ENCODE measurements around the gene ABTB2.

Gene ABTB2

DNA sequence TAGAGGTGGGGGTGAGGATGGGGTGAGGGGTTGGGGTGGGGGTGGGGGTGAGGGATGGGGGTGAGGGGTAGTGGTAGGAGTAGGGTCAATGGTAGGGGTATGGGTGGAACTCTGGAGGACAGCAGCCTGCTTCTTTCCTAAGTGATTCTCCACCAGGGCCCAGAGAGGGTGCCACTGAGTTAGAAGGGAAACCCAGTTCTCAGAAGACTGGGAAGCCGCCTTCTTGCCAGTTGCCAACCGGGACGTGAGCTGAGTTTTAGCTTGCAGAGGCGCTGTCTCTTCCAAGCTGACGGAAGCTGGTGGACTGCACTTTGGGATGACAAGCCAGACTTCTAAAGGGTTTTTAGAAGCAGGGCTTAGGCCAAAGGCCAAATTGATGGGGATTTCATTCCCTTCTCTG is 148.0 kb downstream of the ABTB2 start:
- DNase-seq (ENCODE audit: low read depth), result no peak

DNA sequence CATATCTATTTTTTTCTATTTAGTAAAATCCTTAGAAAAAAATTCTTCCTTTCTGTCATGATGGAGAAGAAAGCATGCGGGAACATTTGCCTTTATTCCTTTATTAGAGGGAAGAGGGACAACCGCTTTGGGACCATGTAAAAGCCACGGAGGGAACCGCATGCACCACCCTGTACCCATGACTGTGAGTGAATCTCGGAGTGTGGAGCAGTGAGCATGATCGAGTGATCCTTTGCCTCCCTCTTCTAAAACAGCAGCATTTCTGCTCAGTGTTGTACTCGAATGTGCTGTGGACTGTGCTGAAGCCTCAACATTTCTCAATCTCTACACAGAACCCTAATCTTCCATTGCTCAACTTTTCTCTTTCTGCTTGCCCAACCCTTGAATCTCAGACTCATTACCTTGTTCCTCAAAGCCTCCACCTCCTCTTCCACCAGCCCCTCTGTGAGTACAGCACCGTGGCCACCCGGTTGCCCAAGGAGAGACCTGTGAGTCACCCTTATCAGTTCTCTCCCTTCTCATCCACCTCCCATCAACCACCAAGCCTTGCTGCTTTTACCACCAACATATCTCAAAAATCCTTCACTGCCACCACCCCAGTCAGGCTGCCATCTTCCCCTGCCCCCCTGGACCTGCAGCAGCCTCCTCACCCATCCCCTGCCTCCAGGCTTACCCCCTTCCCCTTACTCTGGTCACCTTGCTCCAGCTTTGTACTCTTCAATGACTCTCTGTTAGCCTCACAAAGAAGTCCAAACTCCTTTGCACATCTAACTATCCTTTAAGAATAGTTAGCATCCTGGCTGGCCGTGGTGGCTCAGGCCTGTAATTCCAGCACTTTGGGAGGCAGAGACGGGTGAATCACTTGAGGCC is 149.3 kb downstream of the ABTB2 start:
- no peak for DNase-seq (ENCODE audit: low read depth)

DNA sequence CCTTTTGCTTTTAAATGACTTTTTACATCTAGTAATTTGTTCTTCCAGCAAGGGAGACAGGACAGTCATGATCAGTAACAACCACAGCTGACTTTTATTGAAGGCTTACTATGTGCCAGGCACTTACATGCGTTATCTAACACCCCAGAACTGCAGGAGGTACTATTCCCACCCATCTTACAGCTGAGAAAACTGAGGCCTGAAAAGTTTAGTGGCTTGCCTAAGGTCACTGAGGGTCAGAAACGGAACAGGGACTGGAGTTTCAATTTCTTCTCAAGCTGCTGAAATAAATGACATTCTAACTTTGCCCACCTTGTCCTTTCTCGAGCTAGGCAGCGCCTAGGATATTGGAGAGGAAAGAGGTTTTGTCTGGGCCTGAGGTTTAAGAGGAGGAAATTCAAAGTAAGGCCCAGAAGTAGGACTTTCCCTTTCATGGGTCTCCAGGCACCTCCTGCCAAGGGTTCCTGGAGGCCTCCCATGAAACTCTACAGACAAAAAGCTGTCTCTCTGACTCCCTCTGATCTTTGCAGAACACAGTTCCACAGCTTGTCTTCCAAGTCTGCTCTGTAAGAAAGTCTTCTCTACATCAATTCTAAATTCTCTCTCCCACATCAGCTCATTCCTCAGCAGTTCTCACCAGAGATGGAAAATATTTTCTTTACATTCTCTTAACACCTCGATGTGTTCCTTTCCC is 150.2 kb downstream of the ABTB2 start:
- DNase-seq (ENCODE audit: low read depth), result no peak

DNA sequence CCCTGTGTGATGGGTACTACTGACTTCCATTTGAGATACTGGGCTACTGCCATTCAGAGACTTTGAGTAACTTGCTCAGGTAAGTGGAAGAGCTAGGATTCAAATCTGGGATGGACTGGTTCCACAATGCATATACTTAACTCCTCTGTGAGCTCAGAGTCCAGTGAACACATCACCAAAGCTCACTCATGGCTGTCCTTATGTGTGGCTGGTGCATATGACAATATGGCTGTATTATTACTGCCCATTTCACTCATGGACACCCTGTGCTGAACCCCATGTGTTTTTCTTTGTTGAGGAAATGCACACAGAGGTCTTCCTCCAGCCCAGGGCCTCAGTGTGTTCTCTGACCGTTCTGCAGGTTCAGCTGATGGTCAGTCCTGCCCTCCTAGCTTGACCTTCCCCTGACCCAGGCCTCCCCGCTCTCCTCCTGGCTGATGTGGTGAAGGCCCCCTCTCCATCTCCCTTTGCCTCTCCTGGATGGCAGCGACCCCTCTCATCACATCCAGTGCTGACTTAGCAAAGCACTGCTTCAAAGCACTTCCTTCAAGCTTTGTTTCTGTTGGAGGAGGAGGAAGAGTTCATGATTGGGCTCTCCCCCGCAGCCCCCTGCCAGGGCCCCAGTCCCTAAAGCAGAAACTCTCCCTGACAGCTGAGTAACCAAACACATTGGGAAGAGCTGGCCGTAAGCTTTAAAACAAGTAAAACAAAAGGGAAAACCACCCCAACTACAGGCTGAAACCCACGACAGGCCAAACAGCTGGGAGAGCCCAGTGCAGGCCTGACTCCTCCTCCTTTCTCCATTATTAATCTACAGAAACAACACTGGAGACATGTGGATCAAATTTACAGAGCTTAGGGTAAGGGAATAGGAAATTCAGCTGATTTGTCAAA is 151.2 kb downstream of the ABTB2 start:
- no peak for DNase-seq (ENCODE audit: low read depth)

- DNase-seq (ENCODE audit: low read depth), result no peak
Observed at GRCh38 chr11:34205326-34206035, 152.3 kb downstream of the ABTB2 start.

DNA sequence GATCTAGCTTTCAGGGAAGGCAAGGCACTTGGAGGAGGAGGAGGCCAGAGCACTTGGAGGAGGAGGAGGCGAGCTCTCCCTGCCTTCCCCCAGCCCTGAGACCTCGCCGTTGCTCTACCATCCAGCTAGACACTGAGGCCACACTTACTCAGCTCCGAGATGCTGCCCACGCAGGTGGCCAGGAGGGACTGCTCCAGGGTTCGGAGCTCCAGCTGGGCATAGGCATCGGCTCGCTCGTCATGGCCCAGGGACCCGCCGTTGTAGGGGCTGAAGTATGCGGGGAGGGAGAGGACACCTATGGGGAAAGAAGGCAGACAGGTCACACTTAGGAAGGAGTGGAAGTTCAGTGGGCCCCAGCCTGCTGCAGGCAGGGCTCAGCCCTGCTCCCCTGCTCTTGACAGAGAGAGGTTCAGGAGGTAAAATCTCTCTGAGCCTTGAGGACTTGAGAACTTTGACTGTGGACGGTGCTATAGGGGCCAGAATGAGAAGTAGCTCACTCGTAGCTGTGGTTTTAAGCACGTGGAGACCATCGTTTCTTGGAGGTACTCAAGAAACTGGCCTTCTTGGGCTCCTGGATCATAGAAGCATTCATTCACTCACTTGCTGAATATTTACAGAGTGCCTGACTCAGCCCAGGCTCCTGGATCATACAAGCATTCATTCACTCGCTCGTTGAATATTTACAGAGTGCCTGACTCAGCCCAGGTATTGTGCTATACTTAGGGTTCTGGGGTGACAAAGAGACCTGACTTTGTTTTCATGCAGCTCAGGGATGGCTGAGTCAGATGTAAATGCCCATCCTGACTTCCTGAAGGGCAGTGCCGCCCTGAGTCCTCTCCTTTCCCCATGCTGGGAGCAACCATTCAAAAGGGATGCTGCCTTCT is 153.2 kb downstream of the ABTB2 start:
- DNase-seq (ENCODE audit: low read depth), result no peak

- DNase-seq (ENCODE audit: low read depth), result no peak
Observed at GRCh38 chr11:34203377-34203871, 154.4 kb downstream of the ABTB2 start.

DNA sequence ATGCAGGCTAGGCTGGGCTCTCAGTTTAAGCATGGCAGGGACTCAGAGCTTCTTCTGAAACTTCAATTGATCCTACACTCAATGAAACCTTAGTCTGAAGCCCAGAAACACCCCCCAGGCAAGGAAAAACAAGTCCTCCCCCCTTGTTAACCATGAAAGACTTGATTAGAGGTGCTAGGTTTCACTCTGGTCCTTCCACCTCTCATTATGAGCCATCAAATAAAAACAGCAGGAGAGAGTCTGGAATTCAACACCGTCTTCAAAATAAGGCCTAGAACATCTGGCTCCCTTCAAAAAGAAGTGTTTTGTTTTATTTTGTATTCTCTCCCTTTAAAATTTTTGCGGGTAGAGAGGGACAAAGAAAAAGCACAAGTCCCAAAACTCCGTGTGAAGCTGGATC is 156.7 kb downstream of the ABTB2 start:
- DNase-seq (ENCODE audit: low read depth), result no peak

DNA sequence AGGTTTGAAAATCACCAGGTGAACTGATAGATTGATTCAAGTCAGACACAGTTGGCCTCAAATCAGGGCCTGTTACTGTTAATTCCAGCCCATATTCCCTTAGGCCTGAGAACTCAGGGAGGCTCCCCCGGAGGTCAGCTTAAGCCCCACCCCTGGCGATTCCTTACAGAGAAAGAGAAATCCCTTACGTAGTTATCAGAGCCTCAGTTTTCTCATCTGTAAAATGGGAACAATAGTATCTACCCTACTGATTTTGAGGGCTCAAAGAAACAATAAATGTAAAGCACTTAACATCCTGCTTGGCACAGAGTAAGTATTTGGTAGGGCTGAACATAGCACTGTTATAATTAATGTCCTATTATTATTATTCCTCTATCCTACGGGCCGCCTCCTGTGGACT is 158.3 kb downstream of the ABTB2 start:
- DNase-seq (ENCODE audit: low read depth), result no peak

DNA sequence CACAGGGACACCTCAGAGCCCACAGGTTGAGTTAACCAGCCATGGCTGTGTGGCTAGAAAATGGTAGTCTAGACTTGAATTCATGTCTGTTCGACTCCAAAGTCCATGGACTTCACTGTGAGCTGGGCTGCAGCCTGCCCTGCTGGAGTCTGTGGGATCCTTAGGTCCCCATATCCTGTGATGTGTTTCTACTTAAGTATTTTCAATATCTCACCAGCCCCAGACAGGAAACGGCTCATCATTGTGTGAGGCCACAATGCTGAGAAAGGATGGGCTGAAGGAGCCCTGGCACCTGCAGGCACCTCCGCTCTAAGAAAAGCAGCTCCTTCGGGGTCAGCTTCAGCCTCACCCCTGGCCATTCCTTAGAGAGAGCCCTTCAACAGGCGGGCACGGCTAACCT is 159.3 kb downstream of the ABTB2 start:
- DNase-seq (ENCODE audit: low read depth), result no peak

- DNase-seq (ENCODE audit: low read depth), result no peak
Observed at GRCh38 chr11:34197256-34197655, 160.6 kb downstream of the ABTB2 start.

DNA sequence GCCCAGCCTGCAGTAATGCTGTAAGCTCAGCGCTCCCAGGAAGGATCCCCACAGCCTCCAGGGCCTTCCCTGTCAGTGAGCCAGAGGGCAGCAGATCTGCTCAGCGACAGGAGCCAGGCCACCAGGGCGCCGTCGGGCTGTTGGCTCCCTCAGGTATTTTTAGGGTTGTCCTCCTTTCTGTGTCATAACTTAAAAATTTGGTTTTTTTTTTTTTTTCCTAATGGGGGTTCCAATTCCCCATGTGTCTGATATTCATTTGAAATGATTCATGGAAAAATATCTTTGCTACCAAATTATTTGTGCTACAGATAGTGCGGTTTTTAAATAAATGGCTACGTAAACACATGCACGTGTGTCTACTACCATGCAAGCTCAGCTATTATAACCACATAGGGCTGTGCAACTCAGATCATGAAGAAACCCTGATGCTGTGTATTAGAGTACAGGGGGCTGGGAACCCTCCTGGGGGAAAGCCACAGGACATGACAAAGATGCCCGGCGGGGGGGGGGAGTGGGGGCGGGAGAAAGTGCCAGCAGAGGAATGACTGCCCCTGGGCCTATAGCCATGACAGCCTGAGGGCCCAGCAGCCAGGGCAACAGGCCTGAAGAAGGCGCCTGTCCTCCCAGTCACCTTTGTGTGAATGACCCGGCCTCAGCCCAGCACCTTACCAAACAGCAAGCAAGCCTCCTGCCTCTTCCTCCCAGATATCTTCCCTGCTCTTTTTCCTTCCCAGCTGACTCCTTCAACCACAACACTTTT is 163.1 kb downstream of the ABTB2 start:
- no peak for DNase-seq (ENCODE audit: low read depth)

- DNase-seq (ENCODE audit: low read depth), result no peak
Observed at GRCh38 chr11:34192481-34193401, 165.1 kb downstream of the ABTB2 start.

DNA sequence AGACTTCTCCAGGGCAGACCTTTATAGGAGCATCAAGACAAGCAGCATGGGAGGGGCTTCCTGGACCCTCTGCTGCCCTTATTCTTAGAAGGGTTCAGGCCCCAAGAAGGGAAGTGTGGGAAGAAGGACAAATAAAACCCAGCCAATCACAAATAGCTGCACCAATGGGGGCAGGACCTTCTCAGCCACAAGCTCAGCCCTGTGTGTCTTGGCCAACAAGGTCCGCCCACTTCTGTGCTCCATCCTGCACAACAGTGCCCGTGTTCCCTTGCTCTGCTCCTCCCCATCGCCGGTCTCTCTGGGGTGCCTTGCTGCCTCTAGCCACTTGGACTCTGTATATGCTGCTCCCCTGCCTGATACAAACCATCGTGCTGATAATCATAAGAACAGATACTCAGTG is 166.2 kb downstream of the ABTB2 start:
- DNase-seq (ENCODE audit: low read depth), result no peak

- DNase-seq (ENCODE audit: low read depth), result no peak
Observed at GRCh38 chr11:34190192-34191139, 167.3 kb downstream of the ABTB2 start.

- DNase-seq (ENCODE audit: low read depth), result no peak
Observed at GRCh38 chr11:34189191-34189590, 168.6 kb downstream of the ABTB2 start.

DNA sequence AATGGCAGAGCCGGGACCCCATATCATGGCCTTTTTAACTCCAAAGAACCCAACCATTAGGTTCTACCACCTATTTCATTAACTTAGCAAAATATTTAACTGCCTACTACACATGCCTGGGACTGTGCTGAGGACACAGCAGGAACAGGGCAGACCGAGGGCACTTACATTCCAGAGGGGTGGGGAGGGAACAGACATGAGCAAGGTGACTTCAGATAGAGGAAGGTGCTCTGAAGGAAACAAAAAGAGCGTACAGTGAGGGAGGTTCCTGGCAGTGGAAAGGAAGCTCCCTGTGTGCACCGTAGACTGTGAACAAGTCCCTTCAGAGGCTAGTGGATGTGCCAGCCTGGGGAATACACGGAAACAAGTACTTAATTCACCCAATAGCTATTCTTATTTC is 169.6 kb downstream of the ABTB2 start:
- DNase-seq (ENCODE audit: low read depth), result no peak

Data from stimulated activated CD8-positive, alpha-beta memory T cell treated with anti-CD3 and anti-CD28 coated beads, Interleukin-7, amount 100 ng/mL, for 24 hours (primary cell).